ENCODE measurements around the gene VTA1.

VTA1 gene

GRCh38 chr6:142238881-142239280 is 91.8 kb downstream of the VTA1 start:
- no peak for TF ChIP-seq CTCF (conservative IDR thresholded peaks at IDR 0.05; ENCODE audit: low read depth, low read length)
- Histone ChIP-seq H3K4me3 (IDR thresholded peaks at IDR 0.05; ENCODE audit: insufficient read depth, low read depth, low read length) (no peak overlapping the region), H3K27ac (no peak overlapping the region), H3K79me2 (ENCODE audit: insufficient read depth, low read depth) (no peaks in the 10 kb centered on the region), H3K36me3 (ENCODE audit: insufficient read depth) (no peaks in the 10 kb centered on the region), H3K4me2 (no peak overlapping the region), H3K27me3 (ENCODE audit: insufficient read depth, low read depth) (no peaks in the 10 kb centered on the region), H2AFZ (ENCODE audit: low read depth) (no peak overlapping the region), H3K4me1 (ENCODE audit: low read depth, poor library complexity, severe bottlenecking) (no peaks in the 10 kb centered on the region), H3K9ac (no peak overlapping the region), H4K20me1 (ENCODE audit: insufficient read depth) (no peaks in the 10 kb centered on the region)

- no peak overlapping the region for H3K9ac ChIP-seq
- no peak for TF ChIP-seq CTCF (conservative IDR thresholded peaks at IDR 0.05; ENCODE audit: low read depth, low read length)
- no peaks in the 10 kb centered on the region for H3K4me1 ChIP-seq (ENCODE audit: low read depth, poor library complexity, severe bottlenecking)
- H3K27ac ChIP-seq = no peak overlapping the region
- H3K79me2 ChIP-seq (ENCODE audit: insufficient read depth, low read depth) = no peaks in the 10 kb centered on the region
- no peak overlapping the region for H3K4me3 ChIP-seq (IDR thresholded peaks at IDR 0.05; ENCODE audit: insufficient read depth, low read depth, low read length)
- no peaks in the 10 kb centered on the region for H3K27me3 ChIP-seq (ENCODE audit: insufficient read depth, low read depth)
- H4K20me1 ChIP-seq (ENCODE audit: insufficient read depth) = no peaks in the 10 kb centered on the region
- no peak overlapping the region for H3K4me2 ChIP-seq
- no peaks in the 10 kb centered on the region for H3K36me3 ChIP-seq (ENCODE audit: insufficient read depth)
- no peak overlapping the region for H2AFZ ChIP-seq (ENCODE audit: low read depth)
These were observed 93.1 kb downstream of the VTA1 start for GRCh38 chr6:142240179-142240578.

GRCh38 chr6:142241061-142241460 is 94.0 kb downstream of the VTA1 start:
- TF ChIP-seq CTCF (conservative IDR thresholded peaks at IDR 0.05; ENCODE audit: low read depth, low read length) = no peak
- no peaks in the 10 kb centered on the region for H3K36me3 ChIP-seq (ENCODE audit: insufficient read depth)

GRCh38 chr6:142242269-142242668 is 95.2 kb downstream of the VTA1 start:
- H3K9ac ChIP-seq = no peak overlapping the region
- no peak overlapping the region for H3K4me3 ChIP-seq (IDR thresholded peaks at IDR 0.05; ENCODE audit: insufficient read depth, low read depth, low read length)
- no peaks in the 10 kb centered on the region for H4K20me1 ChIP-seq (ENCODE audit: insufficient read depth)
- H3K36me3 ChIP-seq (ENCODE audit: insufficient read depth) = no peaks in the 10 kb centered on the region
- no peak overlapping the region for H3K4me2 ChIP-seq
- no peak for TF ChIP-seq CTCF (conservative IDR thresholded peaks at IDR 0.05; ENCODE audit: low read depth, low read length)
- no peaks in the 10 kb centered on the region for H3K4me1 ChIP-seq (ENCODE audit: low read depth, poor library complexity, severe bottlenecking)
- H2AFZ ChIP-seq (ENCODE audit: low read depth) = no peak overlapping the region
- no peaks in the 10 kb centered on the region for H3K79me2 ChIP-seq (ENCODE audit: insufficient read depth, low read depth)
- H3K27ac ChIP-seq = no peak overlapping the region
- no peaks in the 10 kb centered on the region for H3K27me3 ChIP-seq (ENCODE audit: insufficient read depth, low read depth)

More at GRCh38 chr6:142241061-142241460, 94.0 kb downstream of the VTA1 start:
- Histone ChIP-seq H3K4me1 (ENCODE audit: low read depth, poor library complexity, severe bottlenecking) (no peaks in the 10 kb centered on the region), H4K20me1 (ENCODE audit: insufficient read depth) (no peaks in the 10 kb centered on the region), H3K27me3 (ENCODE audit: insufficient read depth, low read depth) (no peaks in the 10 kb centered on the region), H3K4me2 (no peak overlapping the region), H3K79me2 (ENCODE audit: insufficient read depth, low read depth) (no peaks in the 10 kb centered on the region), H2AFZ (ENCODE audit: low read depth) (no peak overlapping the region), H3K4me3 (IDR thresholded peaks at IDR 0.05; ENCODE audit: insufficient read depth, low read depth, low read length) (no peak overlapping the region), H3K27ac (no peak overlapping the region), H3K9ac (no peak overlapping the region)
